GM21619 (cell line): ENCODE measurements around the gene NID1.
"Not testable (repeated sequence)": the region's sequence is repeated elsewhere in the genome, so short reads cannot be mapped to it uniquely, and the experiment has no call there.

Source experiments
- ATAC-seq: cut with Tn5 transposase; IDR thresholded peaks from one replicate; pipeline ENCODE4 v1.9.1; 2021; ENCODE audit not compliant: unreplicated experiment

NID1 gene

DNA sequence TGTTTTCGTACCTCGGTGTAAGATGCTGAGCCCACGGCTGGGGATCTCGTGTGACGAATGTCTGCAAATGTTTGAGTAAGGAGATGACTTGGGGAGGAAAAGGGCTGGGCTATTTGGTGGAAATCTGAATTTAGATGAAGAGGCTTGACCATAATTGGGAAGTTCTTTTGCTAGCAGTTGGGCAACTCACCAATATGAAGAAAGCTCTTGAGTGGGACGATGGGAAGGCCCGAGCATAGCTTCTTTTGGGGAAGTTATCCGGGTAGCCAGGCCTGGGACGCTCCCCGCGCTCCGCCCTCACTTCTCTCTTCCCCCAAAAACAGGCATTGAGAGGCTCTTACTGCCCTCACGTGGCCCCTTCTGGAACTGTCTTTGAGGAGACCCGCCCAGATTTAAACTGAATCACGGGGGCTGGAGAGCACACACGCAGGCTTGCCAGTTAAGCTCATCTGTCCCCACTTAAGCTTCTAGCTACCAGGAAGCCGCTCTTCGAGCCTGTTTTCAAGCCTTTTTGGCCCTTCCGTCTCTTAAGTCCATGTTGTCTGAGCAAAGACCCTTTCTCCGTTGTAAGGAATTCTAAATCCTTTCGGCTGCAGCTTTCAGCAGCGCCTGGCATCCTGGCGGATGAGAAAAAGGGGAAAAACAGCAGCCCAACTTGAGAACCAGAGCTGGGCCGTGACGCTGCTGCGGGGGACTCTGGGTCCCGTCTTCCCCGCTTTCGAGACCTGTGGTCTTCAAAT is 93.1 kb downstream of the NID1 start:
- ATAC-seq: peak; percentile 94

DNA sequence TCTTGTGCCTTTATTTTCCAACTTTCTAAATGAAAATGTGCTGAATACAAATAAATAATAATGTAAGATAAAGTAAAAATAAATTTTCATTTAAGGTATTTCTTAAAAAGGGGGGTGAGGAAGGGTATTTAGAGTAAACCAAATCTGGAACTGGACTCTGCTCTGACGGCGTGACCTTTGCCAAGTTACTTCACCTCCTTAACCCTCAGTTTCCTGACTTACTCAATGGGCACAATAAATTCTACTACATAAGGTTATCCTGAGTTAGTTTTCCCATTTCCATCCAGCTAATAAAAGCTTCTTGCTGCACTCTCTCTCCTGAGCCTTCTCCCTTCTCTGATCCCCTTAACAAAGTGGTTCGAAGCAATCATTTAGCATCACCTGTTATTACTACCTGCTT is 93.9 kb downstream of the NID1 start:
- ATAC-seq: no peak

DNA sequence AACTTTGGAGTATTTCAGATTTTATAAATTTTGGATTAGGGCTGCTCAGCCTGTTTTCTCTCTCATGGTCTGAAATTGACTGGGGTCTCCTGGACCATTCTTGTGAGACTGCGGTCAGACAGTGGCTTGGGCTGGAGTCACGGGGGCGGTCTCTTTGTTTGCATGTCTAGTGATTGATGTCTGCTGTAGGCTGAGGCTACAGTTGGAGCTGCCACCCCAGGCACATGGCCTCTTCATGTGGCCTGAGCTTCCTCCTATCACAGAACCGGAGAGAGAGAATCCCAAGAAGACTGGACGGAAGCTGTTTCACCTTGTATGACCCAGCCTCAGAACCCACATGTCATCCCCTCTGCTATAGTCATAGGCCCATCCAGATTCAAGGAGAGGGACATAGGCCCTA is 96.1 kb downstream of the NID1 start:
- ATAC-seq: no peak

DNA sequence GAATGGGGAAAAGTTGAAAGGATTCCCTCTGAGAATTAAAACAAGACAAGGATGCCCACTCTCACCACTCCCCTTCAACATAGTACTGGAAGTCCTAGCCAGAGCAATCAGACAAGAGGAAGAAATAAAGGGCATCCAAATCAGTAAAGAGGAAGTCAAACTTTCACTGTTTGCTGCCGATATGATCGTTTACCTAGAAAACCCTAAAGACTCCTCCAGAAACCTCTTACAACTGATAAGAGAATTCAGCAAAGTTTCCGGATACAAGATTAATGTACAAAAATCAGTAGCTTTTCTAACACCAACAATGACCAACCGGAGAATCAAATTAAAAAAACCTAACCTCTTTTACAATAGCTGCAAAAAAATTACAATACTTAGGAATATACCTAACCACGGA is 98.8 kb downstream of the NID1 start:
- not testable (repeated sequence) for ATAC-seq

DNA sequence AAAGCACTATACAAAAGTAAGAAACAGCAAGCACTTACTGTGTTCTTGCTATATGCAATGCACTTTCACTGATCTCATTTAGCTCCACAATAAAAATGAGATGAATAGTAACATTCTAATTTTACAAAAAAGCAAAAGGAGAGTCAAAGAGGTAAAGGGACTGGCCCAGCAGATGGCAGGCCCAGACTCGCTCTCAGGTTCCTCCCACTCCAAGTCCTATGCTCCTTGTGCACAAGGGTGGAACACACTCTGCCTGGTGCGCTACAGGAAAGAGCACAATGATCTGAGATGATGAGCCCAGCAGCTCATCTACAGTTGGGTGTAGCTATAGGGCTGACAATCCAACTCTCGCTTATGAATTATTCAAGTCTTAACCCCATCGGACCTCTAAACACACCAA is 104.1 kb downstream of the NID1 start:
- no peak for ATAC-seq

DNA sequence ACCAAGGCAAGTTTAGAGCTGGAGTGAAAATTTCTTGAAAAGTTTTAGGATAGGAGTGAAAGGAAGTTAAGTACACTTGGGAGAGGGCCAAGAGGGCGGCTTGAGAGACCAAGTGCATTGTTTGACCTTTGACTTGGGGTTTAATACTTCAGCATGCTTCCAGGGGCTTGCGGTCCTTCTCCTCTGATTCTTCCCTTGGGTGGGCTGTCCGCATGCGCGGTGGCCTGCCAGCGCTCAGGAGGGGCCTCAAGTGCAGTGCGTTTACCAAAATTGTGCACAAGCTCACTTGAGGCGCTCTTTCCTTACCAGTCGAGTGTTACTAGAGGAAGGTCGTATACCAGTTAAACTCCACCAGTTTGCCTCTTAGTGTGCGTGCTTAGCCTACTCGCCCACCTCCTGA is 106.9 kb downstream of the NID1 start:
- no peak for ATAC-seq

DNA sequence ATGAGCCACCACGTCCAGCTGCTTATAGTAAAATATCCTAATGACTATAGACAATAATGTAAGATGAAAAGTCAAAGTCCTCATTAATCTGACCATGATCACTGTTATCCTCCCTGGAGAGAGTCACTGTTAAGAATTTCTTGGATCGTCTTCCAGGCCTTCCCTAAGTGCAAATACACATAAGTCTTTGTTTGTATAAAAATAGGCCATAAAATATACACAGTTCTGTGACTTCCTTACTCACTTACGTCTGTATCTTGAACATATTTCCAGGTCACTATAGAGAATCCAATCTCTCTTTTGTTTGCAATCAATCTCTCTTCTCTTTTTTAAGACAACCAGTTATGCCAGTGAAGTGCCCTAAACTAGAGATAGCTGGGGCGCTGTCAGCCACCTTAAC is 109.1 kb downstream of the NID1 start:
- no peak for ATAC-seq

DNA sequence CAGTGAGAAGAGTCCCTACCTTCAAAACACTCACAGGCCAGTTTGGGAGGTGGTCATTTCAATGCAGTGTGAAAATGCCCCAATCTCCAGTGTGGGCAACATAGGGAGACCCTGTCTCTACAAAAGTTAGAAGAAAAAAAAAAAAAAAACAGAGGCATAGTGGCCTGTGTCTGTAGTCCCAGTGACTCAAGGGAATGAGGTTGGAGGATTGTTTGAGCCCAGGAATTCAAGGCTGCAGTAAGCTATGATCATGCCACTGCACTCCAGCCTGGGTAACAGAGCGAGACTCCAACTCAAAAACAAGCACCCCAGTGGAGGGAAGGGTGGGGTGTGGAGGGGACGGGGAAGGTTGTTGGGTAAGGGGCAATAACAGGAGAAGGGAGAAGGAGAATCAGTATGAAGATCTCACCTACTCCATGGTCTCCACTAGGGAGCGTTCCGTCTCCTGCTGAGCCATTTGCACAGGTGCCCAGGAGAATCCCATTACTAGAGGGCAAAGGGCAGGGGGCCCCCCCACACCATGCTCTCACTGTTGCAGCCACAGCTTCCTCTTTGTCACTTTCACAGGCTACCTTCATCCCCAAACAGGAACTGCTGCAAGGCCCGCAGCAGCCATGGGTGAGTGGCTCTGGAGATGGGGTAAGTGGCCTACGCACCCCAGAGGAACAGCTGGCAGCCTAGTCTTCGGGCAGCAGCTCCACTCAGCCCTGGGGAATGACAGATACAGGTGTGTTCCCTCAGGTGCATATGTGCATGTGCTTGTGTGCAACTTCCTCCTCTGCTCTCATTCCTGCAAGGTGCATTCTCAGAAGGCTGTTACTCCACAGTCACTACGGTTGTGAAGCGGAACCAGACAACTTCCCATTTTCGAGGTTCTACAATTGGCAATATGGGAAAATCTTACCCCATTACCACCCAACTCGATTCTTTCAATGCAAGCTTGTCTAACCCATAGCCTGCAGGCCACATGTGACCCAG is 110.3 kb downstream of the NID1 start:
- ATAC-seq: peak; percentile 94

DNA sequence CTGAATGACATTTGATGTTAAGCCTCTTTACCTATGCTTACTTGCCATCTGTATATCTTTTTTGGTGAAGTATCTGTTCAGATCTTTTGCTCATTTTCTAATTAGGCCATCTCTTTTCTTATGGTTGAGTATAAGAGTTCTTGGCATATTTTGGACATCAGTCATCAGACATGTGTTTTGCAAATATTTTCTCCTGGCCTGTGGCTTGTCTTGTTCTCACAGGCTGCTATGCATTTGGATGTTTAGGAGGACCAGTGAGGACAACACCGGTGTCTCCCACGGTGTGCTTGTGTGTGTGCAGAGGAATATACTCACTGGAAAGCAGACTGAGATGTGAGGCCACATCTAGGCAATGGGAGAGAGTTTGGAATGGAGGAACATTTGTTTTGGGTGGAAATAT is 111.1 kb downstream of the NID1 start:
- no peak for ATAC-seq

DNA sequence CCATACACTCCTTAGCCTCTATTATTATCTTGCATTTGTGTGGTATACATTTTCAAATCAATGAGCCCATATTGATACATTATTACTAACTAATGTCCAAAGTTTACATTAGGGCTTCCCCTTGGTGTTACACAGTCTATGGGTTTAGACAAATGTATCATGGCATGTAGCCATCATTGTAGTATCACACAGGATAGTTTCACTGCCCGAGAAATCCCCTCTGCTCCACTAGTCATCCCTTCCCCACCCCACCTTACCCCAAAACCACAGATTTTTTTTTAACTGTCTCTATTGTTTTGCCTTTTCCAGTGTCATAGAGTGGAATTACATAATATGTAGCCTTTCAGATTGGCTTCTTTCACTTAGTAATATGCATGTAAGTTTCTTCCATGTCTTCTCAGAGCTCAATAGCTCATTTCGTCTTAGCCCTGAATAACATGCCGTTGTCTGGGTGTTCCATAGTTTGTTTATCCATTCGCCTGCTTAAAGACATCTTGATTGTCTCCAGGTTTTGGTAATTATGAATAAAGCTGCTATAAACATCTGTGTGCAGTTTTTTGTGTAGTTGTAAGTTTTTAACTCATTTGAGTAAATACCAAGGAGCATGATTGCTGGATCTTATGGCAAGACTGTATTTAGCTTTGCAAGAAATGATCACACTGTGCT is 111.8 kb downstream of the NID1 start:
- ATAC-seq: peak; percentile 44

DNA sequence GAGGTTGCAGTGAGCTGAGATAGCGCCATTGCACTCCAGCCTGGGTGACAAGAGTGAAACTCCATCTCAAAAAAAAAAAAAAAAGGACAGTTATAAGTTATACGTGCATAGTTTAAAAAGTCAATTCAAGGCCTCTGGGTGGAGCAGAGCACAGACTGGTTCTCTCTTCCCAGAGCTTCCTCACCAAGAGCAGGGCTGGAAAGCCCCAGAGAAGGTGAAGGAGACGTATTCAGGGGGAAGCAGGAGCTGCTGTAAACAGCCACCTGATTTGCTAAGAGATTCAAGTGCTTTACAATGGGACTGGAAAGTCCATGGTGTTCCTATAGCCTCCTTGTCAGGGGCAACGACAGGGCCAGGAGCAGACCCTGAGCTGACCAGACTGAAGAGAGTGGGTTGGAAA is 113.2 kb downstream of the NID1 start:
- ATAC-seq: no peak

DNA sequence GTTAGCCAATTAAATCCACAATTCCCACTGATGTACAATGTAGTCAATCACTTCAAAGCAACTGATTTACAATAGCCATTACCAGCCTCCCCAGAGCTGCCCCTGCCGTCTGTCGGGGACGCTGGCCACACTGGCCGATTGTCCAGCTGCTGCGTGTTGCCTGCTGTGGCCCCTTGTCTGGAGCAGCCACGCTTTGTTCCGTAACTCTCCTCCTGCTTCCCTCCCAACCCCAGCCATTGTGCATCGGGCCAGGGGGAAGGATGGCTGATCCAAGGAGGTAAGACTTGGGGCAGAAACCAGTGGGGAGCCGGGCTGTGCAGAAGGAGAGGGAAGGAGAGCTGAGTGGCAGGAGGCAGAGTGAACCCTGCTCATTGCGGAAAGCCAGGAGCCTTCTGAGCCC is 114.6 kb downstream of the NID1 start:
- ATAC-seq: no peak

DNA sequence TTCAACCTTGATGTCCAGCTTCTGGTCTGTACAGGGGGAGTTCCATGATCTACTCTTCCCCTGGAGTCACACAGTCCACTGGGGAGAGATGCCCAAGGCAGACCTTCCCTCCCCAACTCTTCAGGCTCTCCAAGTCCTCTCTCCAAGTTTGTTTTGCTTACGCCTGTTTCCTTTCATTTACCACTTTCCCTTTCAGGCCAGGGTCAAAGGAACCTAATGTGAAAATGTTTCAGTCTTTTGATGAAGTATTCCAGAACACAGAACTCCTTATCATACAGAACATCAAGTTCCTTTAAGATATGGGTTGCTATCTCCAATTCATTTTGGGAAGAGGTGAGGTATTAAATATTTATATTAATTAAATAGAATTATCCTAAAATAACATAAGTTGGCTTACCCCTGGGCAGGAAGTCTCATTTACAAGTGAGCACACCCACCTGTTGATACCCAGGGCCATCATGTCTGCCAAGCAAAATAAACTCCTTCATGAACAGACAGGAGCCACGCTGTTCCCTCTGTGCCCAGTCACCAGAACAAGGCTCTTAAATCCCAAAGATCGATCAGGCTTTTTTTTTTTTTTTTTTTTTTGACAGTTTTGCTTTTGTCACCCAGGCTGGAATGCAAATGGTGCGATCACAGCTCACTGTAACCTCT is 116.0 kb downstream of the NID1 start:
- no peak for ATAC-seq

DNA sequence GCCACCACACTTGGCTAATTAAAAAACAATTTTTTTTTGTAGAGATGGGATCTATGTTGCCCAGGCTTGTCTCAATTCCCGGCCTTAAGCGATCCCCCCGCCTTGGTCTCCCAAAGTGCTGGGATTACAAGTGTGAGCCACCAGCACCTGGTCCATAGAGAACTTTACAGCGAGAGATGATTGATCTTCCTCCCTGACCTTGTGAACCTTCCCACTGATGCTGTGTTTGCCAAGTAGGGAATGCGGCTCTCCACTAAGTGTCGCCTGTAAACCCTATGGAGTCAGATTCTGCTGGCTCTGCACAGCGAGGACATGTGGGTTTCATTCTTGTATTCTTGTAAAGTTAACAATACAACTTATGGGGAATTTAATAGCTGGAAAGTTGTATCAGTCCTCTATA is 116.9 kb downstream of the NID1 start:
- ATAC-seq: no peak

DNA sequence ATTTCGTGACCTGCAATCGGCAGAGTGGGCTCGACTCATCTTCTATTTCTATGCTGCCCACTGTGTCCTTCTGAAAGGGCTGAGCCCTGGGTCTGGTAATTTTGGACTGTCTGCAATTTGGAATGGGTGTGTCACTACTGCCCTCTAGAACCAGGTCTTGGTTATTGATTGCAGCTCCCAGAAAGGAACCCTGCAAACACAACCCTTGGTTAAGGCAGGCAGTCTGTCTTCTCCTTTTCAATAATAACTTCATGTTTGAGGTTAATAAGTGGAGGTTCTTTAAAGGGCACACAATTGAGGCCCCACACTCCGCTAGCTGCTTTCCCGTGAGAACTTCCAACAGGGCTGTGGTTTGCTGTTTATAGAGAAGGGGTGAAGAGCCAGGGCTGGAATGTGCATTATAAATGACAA is 118.3 kb downstream of the NID1 start:
- peak; percentile 53 for ATAC-seq

DNA sequence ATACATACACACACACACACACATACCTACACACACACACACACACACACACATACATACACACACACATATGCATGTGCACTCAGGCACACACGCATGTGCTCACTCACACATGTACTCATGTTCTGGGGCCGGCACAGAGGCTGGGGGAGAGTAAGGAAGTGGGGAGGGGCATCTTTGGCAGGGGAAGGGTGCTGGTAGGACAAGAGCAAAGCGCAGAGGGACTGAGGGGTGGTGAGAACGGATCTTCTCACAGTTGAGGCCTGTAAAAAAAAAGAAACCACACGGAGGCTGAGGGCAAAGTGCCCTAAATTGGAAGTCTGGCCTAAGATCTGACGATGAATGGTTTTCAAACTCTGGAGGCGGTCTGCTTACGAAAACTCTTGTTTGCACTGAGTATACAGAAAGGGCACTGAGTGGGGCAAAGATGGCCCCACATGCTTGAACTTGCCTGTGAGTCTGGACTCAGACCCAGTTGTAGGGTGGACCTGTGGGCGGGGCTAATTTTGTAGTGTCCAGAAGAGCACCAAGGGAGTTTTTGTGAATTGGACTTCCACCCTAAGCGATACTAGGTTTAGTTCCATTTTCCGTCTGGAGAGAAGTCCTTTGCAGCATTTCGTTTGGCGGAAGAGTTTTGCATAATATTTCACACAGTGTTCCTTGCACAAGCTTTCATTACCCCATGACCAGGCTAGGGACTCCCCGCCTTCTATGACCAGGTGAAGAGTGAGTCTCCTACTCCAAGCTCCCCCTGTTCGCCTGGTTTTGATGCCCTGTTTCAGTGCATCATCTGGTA is 118.9 kb downstream of the NID1 start:
- peak; percentile 78 for ATAC-seq

DNA sequence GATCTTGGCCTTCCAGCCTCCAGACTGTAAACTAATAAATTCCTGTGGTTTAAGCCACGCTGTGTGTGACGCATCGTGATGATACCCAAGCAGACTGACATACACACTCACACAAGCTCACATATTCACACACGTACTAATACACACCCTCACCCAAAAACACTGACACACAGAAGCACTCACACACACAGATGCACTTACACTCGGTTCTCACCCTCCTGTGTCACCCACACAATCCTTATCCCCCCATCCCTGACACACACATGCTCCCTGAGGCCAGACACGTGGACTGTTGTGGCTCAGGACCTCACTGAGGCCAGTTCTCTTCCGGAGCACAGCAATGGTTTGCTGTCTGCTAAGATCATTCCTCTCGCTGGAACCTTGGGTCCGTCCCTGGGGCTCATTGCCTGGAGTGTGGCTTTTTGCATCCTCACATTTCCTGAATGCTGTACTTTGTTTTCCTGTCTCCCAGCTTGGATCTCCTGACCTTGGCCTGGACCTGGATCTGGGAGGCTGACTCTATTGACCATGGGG is 121.2 kb downstream of the NID1 start:
- ATAC-seq: no peak

DNA sequence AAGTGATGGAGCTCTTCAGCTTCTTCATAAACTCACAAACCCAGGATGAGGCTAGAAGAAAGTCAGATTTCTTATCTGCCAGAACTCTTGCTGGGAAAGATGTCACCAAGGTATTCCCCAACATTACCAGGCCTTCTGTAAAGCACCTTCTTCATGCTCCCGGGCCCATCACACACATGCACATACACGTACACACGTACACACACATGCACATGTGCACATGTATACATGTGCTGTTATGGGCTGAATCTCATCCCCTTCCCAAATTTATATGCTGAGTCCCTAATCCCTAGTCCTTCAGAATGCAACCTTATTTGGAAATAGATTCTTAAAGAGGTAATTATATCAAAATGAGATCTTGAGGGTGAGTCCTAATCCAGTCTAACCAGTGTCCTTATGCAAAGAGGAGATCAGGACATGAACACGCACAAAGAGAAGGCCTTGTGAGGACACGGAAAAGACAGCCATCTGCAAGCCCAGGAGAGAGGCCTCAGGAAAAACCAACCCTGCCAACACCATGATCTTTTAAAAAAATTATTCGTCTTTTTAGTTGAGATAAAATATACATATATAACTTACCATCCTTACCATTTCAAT is 121.8 kb downstream of the NID1 start:
- no peak for ATAC-seq

DNA sequence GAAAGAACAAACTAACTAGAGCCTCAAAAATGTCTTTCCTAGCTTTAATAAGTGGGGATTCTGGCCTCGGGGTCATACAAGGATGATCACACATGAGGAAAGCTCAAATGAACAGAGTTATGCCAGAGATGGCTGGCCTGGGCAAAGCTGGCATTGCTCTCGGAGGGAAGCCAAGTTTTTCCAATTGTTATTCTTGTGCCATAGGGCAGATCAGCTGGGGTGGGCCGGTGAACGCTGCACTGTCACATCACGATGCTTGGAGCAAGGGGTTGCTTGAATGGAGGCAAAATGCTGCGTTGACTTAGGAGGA is 122.3 kb downstream of the NID1 start:
- ATAC-seq: no peak
